Activated T-cell treated with anti-CD3 and anti-CD28 coated beads for 48 hours (primary cell): ENCODE data around the gene ADD3.
"Not testable (repeated sequence)": the region's sequence is repeated elsewhere in the genome, so short reads cannot be mapped to it uniquely, and the experiment has no call there.

ENCODE experiments used
- DNase-seq: peaks from one replicate; pipeline ENCODE4 v3.0.0-alpha.2; 2020; ENCODE audit warnings: low read depth

Gene ADD3

DNA sequence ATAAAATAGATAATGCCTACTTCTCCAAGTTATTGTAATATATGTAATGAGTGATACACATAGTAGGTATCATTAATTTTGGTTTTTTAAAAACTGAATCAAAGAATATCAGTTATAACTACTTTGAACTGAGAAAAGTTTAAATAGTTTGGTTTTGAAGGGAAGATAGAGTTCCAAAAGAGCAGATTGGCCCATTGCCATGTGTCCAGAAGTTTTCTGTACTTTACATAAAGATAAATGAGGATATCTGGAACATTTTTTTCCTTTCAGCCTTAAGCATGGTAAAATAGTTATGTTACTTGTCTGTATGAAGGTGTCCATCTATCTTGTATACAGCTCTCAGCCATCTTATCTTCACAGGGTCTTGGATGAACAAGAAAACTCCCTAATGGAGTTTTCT is 101.7 kb downstream of the ADD3 start:
- no peak for DNase-seq

DNA sequence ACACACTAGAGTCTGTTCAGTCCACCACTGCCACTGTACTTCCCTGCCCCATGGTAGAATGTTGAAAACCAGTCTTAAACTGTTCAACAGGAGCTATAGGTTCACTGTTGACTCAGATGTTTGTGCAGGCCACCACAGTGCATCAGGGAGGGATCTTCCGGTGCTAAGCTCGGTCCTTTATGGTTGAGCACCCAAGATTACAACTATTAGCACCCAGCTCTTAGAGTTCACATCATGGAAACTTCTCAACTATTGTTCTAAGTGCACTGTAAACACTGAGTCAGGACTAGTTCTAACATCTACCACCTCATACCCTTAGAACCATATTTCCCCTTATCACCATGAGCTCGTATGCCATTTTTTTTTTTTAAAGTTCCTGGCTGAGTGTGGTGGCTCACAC is 102.6 kb downstream of the ADD3 start:
- no peak for DNase-seq

DNA sequence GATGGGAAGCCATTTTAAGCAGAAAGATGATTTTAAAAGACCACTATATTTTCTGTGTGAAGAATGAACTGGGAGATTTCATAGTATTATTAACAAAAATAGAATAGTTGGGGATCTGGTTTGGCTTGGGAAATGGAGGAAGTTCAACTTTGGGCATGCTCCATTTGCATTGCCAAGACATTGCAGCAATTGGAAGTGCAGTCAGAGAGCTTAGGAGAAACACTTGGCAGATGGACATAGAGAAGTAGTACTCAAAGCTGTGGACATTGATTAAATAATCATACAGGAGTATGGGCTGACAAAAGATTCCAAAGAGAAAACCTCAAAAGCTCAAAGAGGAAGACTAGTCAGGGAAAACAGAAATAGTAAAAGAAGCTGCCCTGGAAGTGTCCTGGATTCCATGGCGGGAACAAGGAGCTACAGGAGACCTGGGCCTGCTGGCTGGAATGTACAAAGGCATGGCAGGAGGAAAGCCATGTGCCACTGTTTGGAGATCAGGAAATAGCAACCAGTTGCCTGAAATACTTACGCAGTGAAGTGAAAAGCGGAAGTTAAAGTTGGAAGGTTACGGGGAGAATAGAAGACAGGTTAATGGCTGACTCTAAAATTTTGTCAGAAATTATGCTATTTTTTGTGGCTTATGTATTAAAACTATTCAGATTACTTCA is 106.0 kb downstream of the ADD3 start:
- DNase-seq = no peak

DNA sequence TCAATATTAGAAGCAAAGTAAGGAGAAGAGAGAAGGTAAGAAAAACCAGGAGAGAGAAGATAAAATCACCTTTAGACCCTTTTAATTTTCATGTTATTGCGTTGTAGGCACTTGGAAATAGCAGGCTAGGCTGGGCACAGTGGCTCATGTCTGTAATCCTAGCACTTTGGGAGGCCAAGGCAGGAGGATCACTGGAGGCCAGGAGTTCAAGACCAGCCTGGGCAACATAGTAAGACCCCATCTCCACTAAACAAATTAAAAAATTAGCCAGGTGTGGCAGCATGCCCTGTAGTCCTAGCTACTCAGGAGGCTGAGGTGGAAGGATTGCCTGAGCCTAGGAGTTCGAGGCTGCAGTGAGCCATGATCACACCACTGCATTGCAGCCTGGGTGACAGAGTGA is 106.9 kb downstream of the ADD3 start:
- not testable (repeated sequence) for DNase-seq

DNA sequence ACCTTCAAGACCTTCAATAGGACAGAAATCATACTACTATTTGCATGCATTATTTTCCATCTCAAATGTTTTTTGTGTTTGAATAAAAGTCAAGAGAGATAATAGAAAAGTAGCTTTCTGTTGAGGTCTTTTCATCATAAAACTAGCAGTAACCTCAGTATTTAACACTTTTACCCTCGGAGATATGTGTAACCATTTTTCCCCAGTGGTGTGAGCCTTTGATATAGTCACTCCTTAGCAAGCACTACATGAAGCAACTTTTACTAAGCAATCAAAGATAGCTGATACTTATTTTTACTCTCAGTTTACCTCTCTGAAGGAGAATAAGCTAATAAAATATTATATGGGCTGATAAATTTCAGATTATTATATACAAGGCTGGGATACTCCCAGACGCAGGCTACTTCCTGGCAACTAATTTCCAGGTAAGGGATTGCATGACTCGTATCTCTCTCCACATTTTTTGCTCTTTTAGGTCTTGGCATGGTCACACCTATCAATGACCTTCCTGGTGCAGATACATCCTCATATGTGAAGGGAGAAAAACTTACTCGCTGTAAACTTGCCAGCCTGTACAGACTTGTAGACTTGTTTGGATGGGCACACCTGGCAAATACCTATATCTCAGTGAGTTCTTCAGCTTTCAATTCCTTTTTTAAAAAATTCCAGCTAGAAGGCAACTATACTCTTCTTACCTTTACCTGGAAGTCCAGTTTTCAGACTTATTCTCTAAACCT is 108.2 kb downstream of the ADD3 start:
- no peak for DNase-seq

DNA sequence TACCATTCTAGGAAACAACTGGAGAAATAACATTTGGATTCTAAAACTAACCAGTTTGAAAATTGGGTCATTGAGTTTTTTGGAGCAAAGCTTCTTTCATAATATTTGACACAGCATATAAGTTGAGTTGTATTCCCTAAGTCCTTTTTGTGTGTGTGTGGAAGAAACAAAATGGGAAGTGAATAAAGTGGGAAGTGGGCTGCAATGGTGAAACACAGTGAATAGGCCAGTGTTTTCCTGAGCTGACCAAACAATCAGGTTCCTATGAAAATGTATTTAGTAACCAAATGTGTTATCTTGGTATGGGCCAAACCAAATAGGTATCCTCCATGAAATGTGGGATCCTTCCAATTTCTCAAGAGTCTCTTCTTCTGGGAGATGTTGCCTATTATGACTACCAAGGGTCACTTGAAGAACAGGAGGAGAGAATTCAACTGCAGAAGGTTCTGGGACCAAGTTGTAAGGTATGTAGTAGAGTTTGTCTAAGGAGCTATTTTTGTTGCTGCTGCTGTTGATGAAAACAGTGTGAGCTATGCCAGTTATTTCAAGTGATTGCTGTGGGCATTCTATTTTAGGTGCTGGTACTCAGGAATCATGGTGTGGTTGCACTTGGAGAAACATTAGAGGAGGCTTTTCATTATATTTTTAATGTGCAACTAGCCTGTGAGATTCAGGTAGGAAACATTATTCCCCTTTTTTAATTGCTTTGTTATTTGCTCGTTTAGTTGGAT is 111.3 kb downstream of the ADD3 start:
- no peak for DNase-seq

DNA sequence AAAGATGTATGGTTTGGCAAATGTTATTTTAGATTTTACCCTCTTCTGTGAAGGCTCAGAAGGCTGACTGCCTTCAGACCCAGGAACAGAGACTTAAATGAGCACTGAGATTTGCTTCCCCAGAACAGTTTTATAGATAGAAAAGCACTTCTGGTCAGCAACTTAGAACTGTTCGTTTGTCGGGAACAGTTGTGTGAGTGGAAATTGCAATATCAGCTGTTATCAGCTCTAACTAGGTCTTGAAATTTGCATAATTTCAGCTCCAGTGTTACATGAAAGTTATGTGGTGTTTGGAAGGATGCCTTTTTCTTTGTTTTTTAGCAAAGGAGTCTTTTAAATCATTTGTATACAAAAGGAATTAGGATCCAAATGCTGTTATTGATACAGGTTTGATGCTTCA is 115.8 kb downstream of the ADD3 start:
- no peak for DNase-seq

DNA sequence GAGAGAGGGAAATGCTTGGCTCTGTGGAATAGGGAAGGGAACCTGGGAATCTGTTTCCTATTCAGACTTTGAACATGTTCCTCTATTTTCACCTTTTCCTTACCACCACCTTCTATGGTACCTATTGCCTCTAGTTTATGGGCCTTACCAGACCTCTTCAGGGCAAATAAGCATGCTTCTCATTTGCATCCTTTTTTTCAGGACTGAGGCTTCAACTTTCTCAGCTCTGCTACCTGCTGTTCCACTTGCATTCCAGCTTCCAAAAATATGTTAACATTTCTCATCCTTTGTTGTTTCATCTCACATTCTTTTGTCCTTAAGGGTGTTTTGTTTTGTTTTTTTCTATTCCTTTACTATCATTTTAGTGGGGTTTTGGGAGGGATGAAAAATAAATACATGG is 121.7 kb downstream of the ADD3 start:
- DNase-seq = no peak

DNA sequence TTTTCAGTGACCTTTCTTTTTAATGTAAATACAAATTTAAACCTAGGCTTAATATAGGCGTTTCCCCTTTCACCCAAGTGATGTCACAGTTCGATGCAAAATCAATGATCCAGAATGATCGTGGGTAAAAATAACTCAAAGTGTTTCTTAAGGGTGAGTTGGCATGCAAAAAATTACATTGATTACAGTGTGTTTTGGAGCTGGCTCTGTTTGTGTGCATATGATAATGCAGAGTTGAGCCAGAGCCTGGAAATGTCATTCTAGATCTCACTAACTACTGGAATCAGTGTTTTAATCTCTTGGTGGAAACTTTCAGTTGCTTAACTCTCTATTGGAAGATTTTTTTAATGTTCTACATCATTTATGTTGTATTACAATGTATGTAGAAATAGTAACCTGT is 127.1 kb downstream of the ADD3 start:
- DNase-seq = no peak

DNA sequence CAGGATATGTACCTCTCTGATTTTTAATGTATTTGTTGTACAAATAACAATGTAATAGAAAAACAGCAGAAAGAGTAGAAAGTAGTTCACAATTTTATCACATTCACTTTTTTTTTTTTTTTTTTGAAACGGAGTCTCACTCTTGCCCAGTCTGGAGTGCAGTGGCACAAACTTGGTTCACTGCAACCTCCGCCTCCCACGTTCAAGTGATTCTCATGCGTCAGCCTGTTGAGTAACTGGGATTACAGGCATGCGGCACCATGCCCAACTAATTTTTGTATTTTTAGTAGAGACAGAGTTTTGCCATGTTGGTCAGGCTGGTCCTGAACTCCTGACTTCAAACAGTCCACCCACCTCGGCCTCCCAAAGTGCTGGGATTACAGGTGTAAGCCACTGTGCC is 128.1 kb downstream of the ADD3 start:
- DNase-seq = not testable (repeated sequence)

DNA sequence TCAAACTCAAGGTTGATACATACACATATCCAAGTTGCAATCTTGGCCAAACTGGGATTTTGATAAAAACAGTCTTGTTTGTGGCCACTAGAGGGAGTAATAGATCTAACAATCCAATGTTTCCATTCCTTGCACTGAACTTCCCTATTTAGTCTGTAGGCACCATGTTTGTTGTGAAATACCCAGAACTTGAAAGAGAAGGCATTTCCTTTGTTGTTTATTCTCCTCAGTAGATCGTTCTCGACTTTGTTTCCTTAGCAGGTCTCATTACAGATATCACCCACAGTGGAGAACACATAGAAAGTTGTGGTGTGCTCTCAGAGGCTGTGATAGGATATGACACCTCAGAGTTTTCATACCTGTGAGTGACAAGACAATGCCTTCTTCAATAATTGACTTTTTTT is 129.4 kb downstream of the ADD3 start:
- DNase-seq = no peak

DNA sequence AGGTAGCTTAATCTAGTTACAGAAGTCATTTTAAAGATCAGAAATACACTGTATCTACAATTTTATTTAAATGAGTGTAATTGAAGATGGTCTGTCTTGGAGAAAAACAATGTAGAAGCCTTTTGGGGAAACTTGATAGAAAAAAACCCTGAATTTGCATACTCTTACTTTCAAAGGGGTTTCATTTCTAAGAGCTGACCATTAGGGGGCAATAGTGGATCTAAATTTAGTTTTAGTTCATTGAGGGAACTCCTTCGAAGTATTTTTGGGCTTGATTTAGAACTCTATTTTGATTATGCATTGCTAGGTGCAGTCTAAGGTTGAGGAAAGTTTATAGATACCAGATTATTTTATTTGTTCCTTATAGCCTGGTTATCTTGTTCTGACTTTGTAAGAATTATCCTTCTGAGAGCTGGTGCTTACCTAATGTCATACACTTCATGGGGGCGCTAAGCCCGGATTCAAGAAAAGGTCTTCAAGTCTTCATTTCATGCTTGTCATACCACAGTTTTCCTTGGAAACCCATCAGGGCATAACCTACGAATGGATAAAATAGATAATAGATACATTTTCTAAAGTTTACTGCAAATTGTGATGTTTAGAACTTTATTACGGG is 130.5 kb downstream of the ADD3 start:
- no peak for DNase-seq

DNA sequence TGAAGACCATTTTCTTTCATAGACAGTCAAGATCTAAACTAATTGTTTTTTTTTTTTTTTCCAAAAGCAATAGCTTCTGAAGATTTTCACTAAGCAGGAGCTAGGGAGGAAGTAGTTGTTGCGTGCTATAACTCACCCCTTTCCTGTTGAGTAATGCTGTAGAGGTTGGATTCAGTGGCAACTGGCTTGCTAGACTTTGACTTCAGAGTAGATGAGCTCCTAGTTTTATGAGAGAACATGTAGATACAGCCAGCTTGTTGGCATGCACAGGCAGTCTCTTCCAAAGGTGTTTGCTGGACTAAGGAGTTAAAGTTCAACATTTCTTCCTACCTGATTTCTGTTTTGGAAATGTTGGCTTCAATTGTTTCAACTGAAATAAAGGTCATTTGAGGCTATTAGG is 133.4 kb downstream of the ADD3 start:
- DNase-seq = no peak

DNA sequence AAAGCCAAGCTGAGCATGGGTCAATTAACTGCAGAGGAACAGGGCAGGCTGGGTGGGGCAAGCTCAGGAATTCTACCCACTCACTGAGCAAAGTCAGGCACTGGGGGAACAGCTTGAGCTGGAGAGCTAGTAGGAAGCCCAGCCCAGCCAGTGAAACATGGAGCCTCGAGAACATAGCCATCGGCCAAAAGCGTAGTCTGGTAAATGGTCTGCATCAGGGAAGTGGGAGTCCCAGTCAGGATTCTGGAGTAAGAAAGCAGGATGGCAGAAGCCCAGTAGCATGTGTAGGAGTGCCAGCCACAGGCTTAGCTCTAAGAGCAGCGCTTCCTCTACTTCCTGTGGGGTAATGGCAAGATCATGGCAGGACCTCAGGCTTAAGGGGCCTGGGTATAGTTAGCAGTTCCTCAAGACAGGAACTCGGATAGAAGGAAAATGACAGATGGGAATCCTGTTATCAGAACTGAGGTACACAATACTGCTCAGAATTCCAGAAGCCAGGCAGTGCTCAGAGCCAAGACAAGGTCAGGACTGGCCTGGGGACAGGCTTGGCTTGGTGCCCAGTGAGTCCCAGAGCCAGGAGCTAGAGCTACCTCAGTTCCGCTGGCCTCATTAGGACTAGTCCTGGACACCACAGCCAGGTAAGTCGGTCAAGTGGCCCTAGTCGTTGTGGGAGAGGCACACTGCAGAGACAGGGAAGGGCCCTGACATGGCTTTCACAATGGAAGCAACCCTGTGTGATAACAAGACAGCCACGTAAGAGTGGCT is 134.3 kb downstream of the ADD3 start:
- no peak for DNase-seq

DNA sequence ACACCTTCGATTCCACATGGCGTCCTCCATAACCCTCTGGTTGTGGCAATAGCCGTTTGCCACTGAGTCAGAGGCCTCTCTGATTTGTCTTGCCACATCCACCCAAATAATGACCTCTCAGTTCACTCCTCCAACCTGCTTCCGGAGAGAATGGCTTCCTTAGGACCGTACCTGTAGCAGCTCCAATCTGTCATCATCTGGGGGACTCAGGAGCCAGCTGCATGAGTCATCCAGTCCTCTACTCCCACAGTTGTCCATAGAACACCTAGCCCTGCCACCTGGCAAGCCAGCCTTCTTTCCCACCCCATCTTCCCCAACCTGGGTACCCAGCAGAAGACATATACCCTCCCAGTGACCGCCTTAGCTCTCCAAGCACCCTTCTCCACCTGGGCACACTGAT is 135.2 kb downstream of the ADD3 start:
- no peak for DNase-seq

DNA sequence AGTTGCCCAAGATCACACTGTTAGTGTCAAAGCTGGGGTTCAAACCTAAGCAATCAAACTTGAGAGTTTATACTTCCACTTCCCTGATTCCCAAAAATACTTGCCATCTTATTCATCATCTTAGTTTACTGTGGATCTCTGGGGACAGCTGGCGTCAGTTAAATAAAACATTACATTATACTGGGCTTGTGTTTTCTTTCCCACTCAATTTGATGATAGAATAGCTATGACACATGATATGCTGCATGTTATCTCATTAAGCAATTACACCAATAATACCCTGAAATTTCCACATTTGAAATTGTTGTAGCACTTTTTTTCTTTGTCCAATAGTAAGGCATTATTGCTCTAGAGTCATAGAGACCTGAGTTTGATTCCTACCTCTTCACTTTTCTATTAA is 136.7 kb downstream of the ADD3 start:
- no peak for DNase-seq

DNA sequence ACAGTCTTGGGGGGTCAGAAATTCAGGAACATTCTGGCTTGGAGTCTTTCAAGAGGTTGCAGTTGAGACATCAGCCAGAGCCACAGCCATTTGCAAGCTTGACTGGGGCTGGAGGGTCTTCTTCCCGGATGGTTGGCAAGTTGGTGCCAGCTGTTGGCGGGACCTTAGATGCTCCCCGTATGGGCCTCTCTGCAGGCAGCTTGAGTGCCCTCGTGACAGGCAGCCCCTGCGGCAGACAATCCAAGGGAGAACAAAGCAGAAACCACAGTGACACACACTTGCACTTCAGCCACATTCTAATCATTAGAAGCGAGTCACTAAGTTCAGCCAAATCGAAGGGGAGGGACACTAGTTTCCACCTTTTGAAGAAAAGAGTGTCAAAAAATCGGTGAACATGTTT is 140.2 kb downstream of the ADD3 start:
- DNase-seq = no peak

DNA sequence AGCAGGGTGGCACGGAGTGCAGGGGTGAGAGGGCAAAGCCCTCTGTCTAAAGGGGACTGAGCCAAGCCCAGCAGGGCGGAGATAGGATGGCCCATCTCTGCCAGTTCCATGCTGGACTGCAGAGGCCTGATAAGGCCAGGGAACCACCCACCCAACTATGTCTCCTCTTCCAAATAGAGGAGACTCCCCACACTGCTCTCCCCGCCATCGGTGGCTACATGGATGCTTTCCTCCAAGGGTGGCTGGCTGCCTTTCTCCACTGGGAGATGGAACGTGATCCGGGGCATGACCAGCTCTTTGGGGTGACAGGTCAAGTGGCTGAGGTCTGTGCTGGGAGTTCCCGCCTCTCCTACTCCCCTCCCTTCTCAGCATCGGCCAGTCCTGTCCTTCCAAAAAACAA is 141.5 kb downstream of the ADD3 start:
- no peak for DNase-seq

DNA sequence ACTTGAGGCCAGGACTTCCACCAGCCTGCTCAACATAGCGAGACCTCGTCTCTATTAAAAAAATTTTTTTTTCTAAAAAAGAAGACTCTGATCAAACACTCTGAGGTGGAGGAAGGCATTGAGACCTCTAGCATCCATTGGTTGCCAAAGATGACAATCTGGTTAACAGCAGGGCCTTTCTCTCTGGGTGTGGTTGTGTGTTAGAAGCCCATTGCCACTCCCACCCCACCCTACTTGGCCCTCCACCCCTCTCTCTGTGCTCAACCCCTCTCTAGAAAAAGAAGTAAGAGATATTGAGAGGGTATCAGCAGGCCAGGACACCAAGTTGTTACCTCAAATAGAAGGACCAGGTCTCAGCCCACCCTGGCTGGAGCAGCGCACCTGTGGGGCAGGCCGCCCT is 142.3 kb downstream of the ADD3 start:
- DNase-seq = no peak

DNA sequence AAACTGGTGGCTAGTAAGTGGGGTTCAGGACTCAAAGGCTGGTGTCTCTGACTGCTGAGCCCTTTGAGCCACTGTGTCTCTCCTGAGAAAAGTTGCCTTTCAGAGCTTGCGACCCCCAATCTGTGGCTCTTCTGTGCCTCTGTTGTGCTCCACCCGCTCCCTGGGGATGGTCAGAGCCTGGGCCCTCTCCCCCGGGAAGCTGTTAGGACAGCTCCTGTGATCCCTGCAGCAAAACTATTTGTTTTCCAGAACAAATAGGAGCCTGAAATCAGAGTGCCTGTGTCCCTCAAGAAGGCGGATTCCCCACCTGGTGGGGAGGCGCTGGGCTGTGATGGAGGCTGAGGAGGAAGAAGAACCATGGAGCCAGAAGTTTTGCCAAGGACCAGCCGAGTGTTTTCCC is 143.2 kb downstream of the ADD3 start:
- no peak for DNase-seq

DNA sequence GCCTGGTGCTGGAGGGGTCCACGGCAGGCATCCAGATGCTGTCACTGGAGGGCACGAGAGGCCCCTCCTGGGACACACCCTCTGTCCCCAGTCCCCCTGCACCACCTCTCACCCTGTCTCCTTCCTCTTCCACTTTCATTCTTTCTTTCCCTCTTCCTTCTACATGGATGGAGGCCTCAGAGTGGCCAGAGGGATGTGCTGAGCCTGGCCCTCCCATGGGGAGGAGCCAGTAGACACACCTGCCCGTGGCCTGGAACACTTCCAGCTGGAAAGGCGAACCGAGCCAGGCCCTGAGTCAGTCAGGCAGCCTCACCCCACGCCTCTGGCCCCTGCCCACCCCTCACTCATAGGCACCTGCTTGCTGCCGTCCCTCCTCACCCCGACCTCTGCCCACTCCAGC is 143.7 kb downstream of the ADD3 start:
- DNase-seq = no peak

DNA sequence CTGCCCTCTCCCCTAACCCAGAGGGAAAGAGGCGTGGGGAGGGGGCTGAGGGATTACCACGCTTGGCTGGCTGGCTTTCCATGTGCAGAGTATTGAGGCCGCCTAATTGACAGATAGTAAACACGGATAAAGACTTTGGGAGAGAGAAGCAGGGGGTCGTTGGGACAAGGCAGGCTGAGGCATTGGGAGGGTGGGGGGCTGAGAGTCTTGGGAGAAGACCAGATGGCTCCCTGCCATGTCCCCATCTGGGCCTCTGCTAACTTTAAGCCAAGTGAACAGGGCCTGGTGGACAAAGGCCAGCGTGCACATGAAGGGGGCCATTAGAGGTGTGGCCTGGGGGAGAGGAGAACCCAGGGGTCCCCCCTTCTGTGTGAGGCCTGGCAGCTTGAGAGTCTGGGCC is 144.2 kb downstream of the ADD3 start:
- DNase-seq = no peak
